Prostate gland (tissue), 2 donors: ENCODE results near the gene GEMIN7. TPM values are rescaled to one million over a fixed set of nuclear protein-coding genes. Genes with fewer than 3 reads are reported as not detected.

Source experiments
- DNase-seq: peaks from one replicate; pipeline ENCODE4 v3.0.0-alpha.2; 2019; ENCODE audit warnings: low spot score
- H3K27ac ChIP-seq, 2 donors: fragments of 200-600 bp; sonication (generic); 2 replicates each; pipeline ENCODE4 v1.5.1; 2017 to 2019
- H3K27me3 ChIP-seq: fragments of 200-600 bp; sonication (generic); replicated peaks from 2 replicates; pipeline ENCODE4 v1.5.1; 2019; ENCODE audit not compliant: insufficient read depth
- H3K36me3 ChIP-seq, 2 donors: fragments of 200-600 bp; sonication (generic); 1 replicate in 1 of 2; 2 replicates in 1 of 2; pipeline versions ENCODE4 v1.5.1 to v1.8.1; 2017 to 2019
- H3K4me1 ChIP-seq: fragments of 200-600 bp; sonication (generic); replicated peaks from 2 replicates; pipeline ENCODE4 v1.5.1; 2019
- H3K4me3 ChIP-seq, 2 donors: fragments of 200-600 bp; sonication (generic); 2 replicates each; pipeline ENCODE4 v1.5.1; 2017 to 2019
- H3K9me3 ChIP-seq: fragments of 200-600 bp; sonication (generic); 2 replicates; pipeline ENCODE4 v1.5.1; 2017
- POLR2A ChIP-seq: fragments of 450-650 bp; IDR thresholded peaks from one replicate; pipeline ENCODE4 v1.6.1; 2016; ENCODE audit warnings: antibody characterized with exemption, mild to moderate bottlenecking
- POLR2AphosphoS5 ChIP-seq: sonication (generic); formaldehyde crosslinking; IDR thresholded peaks from one replicate; pipeline ENCODE4 v1.6.1; 2017; ENCODE audit warnings: antibody characterized with exemption
- WGBS: methylation state at CpG from one replicate; pipeline ENCODE4 v1.1.5; 2018; 5-methylcytosine and 5-hydroxymethylcytosine counted together
- intact Hi-C: fragments of 100-400 bp; cut with DNase I; formaldehyde crosslinking; loops from one replicate; pipeline ENCODE4 v1.14.2; 2022
- total RNA-seq, 2 donors: library from RNA; depleted of rRNA; stranded (reverse); fragments of >200 nt; gene quantifications; one replicate each; pipeline ENCODE4 v1.1.0, GENCODE V29; 2016
- TF ChIP-seq, protein P1 (sequence below), 4 experiments: fragments of 200-600 bp in 2 of 4; fragments of 450-650 bp in 2 of 4; sonication (generic) in 2 of 4; IDR thresholded peaks; 1 replicate in 3 of 4; 2 replicates in 1 of 4; pipeline ENCODE4 v1.5.1; 2016 to 2019; ENCODE audit warnings: antibody characterized with exemption in 4 of 4, mild to moderate bottlenecking in 2 of 4, moderate library complexity in 2 of 4

GEMIN7 gene
- total RNA-seq, 2 donors from 2014 or later, result 13.9 to 41.0 TPM

DNA sequence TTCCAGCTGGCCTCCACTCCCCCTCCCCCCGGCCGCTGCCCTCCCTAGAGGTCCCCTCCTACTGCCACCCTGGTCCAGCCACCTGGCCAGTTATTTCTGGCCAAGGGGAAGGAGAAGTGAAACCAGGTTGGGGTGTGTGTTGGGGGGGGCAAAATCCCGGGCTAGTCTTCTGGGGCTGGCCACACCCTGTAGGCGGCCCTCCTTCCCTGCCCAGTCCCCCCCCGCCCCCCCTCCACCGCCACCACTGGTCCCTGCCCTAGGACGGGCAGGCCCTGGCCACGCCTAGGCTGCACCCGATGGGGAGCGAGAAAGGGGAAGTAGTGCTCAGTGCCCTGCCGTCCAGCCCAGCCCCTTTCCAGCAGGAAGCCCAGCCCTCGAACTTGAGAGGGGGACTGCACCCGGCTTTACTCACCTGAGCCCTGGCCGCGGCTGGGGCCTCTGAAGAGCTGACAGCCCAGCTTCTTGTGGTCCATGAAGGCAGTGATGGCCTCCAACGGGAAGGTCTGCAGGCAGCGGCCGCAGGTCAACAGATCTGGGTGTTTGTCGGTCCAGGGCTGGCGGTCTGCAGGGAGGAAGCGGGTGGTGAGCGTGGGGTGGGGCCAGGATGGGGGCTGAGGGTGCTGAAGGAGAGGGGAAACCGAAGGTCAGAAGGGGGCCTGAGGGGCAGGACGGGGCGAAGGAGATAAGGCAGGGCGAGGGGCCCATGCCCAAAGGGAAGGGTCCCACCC lies 3.6 kb upstream of the GEMIN7 start:
- Histone ChIP-seq H3K9me3 (no peaks in the 10 kb centered on the region), H3K4me1 (peaks cover 5% of the 10 kb centered on the region), H3K36me3 (peaks cover 2 to 3% of the 10 kb centered on the region in 2 donors), H3K4me3 (peak overlapping the region; percentile 29 to 34), H3K27me3 (no peaks in the 10 kb centered on the region), H3K27ac (peak overlapping the region; percentile 41 to 65)
- intact Hi-C loops, result no loop called here
- WGBS, result 23% methylated on average over 23 of the region's 26 CpGs
- DNase-seq, result peak; percentile 63
- TF ChIP-seq, protein P1, sequence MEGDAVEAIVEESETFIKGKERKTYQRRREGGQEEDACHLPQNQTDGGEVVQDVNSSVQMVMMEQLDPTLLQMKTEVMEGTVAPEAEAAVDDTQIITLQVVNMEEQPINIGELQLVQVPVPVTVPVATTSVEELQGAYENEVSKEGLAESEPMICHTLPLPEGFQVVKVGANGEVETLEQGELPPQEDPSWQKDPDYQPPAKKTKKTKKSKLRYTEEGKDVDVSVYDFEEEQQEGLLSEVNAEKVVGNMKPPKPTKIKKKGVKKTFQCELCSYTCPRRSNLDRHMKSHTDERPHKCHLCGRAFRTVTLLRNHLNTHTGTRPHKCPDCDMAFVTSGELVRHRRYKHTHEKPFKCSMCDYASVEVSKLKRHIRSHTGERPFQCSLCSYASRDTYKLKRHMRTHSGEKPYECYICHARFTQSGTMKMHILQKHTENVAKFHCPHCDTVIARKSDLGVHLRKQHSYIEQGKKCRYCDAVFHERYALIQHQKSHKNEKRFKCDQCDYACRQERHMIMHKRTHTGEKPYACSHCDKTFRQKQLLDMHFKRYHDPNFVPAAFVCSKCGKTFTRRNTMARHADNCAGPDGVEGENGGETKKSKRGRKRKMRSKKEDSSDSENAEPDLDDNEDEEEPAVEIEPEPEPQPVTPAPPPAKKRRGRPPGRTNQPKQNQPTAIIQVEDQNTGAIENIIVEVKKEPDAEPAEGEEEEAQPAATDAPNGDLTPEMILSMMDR (IDR thresholded peaks at IDR 0.05), result no peak
- TF ChIP-seq POLR2A, result peak; percentile 64

DNA sequence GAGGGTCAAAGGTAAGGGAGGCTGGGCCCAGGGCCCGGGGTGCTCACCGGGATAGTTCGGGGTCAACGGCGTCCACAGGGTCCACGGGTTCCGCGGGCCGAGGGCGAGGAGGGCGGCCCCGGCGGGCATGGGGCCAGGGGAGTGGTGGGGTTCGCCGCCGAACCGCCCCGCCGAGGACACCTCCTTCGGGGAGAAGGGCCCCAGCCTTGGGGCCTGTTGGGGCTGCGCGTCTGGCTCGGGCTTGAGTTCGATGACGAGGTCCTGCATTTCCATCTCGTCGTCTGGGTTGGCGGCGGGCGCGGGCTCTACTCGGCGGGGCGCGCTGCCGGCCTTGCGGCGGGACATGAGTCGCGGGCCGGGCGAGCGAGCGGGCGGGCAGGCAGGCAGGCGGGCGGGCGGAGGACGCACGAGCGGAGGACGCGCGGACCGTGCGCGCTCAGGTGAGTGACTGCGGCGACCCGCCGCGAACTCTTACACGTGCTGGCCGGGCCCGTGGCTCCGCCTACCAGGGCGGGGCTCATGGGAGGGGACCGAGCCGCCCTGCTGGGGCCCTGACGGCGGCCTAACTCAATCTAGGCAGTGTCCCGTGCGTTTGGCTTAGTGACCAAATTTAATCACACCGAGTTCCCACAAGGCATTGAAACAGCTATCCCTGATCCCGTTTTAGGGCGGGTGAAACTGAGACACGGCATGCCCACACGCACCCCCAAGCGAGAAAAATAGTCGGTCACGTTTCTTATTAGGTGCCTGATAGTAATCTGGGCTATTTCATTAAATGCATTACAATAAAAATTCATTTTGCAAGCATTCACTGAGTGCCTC lies 2.8 kb upstream of the GEMIN7 start, which contains the start of gene ZNF296:
Gene ZNF296 (minus strand): TSS at position 450 of the 822 bp plus-strand sequence. CDS start 105 bp downstream, at position 345.
- peak; percentile 79 for DNase-seq
- Histone ChIP-seq H3K27me3 (no peaks in the 10 kb centered on the region), H3K4me1 (peaks cover 5% of the 10 kb centered on the region), H3K9me3 (no peaks in the 10 kb centered on the region), H3K4me3 (peak within 1 kb of the TSS; percentile 29 to 34), H3K27ac (peak within 1 kb of the TSS; percentile 41 to 65), H3K36me3 (no peaks in the 10 kb centered on the region)
- TF ChIP-seq, protein P1 (IDR thresholded peaks at IDR 0.05), result no peak
- TF ChIP-seq POLR2A (peak; percentile 90), POLR2AphosphoS5 (peak; percentile 75)
- WGBS, result 3% methylated on average over 70 of the region's 81 CpGs
- intact Hi-C loops, result no loop called here

DNA sequence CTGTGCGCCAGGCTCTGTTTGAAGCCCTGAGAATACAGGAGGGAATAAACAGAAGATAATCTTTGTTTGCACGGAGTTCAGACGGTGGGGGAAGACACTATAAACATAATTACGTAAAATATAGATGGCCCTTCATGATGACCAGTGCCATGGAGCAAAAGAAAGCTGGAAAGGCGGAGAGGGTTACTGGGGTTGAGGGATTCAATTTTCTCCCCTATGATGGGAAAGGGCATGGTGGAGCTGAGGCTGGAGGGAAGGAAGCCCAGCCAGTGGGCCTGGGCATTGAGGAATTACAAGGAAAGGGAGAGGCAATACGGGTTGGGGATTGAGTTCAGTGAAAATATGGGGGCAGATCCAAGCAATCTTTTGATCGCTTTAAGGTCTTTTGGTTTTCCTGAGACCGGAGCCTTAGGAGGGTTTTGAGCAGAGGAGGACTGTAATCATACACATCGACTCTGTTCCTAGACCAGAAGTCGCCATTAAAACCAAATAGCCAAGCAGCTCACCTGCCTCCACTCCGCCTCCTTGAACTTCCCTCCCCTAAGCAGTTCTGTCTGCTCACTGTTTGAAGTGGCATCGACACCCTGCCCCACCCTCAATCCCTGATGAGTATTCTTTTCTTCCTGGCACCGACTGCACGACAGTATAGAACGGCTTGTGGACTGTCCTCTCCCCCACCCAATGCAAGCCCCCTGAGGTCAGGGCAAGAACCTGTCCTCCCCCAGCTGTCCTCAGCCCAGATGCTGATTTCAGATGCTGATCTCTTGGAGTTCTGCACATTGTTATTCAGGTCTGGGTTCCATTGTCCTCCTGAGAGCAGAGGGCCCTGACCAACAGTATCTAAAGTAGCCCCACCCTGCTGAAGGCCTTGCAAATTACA lies 2.0 kb upstream of the GEMIN7 start:
- H3K27ac ChIP-seq, result peak overlapping the region in 1 of 2 donors; percentile 41
- intact Hi-C loops, result no loop called here
- no peaks in the 10 kb centered on the region for H3K36me3 ChIP-seq
- peaks cover 5% of the 10 kb centered on the region for H3K4me1 ChIP-seq
- DNase-seq, result no peak
- H3K4me3 ChIP-seq, result peak overlapping the region in 1 of 2 donors; percentile 34
- no peaks in the 10 kb centered on the region for H3K9me3 ChIP-seq
- TF ChIP-seq POLR2AphosphoS5 (no peak), POLR2A (no peak)
- TF ChIP-seq, protein P1 (IDR thresholded peaks at IDR 0.05), result no peak
- 62% methylated on average over 15 of the region's 15 CpGs for WGBS
- H3K27me3 ChIP-seq, result no peaks in the 10 kb centered on the region

DNA sequence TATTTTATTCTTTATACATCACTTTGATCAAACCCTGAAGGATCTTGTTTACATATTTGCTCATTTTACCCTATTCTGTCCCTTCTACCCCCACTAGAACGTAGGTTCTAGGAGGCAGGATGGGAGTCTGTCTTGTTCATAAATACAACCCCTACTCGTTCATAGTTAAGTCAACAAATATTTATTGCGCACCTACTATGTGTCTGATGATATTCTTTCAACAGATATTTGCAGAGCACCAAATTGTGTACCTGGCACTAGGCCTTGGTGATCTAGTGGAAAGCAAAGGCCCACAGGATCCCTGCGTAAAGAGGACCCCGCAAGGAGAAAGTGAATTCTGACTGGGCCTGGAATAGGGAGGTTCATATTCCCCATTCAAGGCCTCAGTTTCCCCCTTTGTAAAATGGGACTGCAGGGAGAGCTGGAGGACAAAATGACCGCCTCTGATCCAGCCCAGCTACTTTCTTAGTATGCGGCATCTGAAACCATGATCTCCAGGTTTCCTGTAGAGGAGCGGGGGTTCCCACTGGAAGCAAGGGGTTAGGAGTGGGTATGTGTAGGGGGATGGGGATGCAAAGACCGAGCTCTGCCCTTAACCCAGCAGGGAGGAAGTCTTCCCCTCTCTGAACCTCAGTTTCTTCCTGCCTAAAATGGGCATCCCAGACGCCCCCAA lies 534 bp upstream of the GEMIN7 start:
- Histone ChIP-seq H3K27ac (peak overlapping the region; percentile 37 to 55), H3K4me3 (peak overlapping the region; percentile 68 to 79), H3K36me3 (no peaks in the 10 kb centered on the region), H3K27me3 (no peaks in the 10 kb centered on the region), H3K4me1 (peaks cover 5% of the 10 kb centered on the region), H3K9me3 (no peaks in the 10 kb centered on the region)
- 59% methylated on average over 10 of the region's 10 CpGs for WGBS
- TF ChIP-seq POLR2A, result no peak
- TF ChIP-seq, protein P1 (IDR thresholded peaks at IDR 0.05), result no peak
- TF ChIP-seq POLR2AphosphoS5, result no peak
- intact Hi-C loops, result no loop called here
- no peak for DNase-seq
